ENCODE data around the gene C9orf40.

DNA sequence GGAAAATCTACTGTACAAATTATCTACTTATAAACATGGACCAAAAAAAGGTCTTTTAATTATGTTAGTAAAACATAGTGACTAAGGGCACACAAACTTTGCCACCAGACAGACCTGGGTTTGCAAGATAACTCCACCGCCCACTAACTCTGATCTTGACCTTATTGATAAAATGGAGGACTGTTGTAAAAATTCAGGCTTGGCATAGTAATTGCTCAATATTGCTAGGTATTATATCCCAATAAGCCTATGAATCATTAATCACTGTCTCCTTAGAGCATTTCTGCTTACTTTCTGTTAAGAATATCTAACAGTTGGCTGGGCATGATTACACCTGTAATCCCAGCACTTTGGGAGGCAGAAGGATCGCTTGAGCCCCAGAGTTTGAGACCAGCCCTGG is 3.8 kb downstream of the C9orf40 start:
- TF ChIP-seq POLR2A (IDR thresholded peaks at IDR 0.05; ENCODE audit: low read depth, low read length) (no peak), CTCF (IDR thresholded peaks at IDR 0.05; ENCODE audit: extremely low read depth in 1 of 2, insufficient read depth in 1 of 2, low read depth in 1 of 2, low read length in 2 of 2) (no peak)

Measured in endothelial cell of umbilical vein (primary cell).